Epithelial cell of proximal tubule (primary cell): ENCODE data around the gene FGF7. TPM values are rescaled to one million over a fixed set of nuclear protein-coding genes. Genes with fewer than 3 reads are reported as not detected.

ENCODE experiments used
- DNase-seq: peaks from one replicate; pipeline ENCODE4 v3.0.0-alpha.2; 2011; ENCODE audit warnings: low read depth
- H3K4me3 ChIP-seq: 2 replicates; pipeline ENCODE4 v1.5.1; 2011; ENCODE audit warnings: low read depth, mild to moderate bottlenecking, low read length
- total RNA-seq: library from RNA; depleted of rRNA; stranded (reverse); fragments of >200 nt; gene quantifications from 2 replicates; pipeline ENCODE4 v1.2.3, GENCODE V29; 2015
- TF ChIP-seq, protein P1 (sequence below): conservative IDR thresholded peaks from 2 replicates; pipeline ENCODE4 v1.5.1; 2012; ENCODE audit warnings: low read depth, mild to moderate bottlenecking, low read length

FGF7 gene
- total RNA-seq, 1 donor from 2014 or later: not detected

GRCh38 chr15:49530092-49530491 is 107.0 kb downstream of the FGF7 start:
- no peak for DNase-seq
- no peak overlapping the region for H3K4me3 ChIP-seq
- TF ChIP-seq, protein P1, sequence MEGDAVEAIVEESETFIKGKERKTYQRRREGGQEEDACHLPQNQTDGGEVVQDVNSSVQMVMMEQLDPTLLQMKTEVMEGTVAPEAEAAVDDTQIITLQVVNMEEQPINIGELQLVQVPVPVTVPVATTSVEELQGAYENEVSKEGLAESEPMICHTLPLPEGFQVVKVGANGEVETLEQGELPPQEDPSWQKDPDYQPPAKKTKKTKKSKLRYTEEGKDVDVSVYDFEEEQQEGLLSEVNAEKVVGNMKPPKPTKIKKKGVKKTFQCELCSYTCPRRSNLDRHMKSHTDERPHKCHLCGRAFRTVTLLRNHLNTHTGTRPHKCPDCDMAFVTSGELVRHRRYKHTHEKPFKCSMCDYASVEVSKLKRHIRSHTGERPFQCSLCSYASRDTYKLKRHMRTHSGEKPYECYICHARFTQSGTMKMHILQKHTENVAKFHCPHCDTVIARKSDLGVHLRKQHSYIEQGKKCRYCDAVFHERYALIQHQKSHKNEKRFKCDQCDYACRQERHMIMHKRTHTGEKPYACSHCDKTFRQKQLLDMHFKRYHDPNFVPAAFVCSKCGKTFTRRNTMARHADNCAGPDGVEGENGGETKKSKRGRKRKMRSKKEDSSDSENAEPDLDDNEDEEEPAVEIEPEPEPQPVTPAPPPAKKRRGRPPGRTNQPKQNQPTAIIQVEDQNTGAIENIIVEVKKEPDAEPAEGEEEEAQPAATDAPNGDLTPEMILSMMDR: no peak

Other genes with a start within 250 kb of the FGF7 start
- gene FAM227B, start 197.6 kb downstream of the FGF7 start, total RNA-seq: 3.2 and 6.6 TPM in 2 replicates
- gene DTWD1, start 197.8 kb downstream of the FGF7 start, total RNA-seq: 9.9 and 10.6 TPM in 2 replicates